PC-3 (cell line): Measurements from ENCODE around the gene ADGRV1. TPM values are rescaled to one million over a fixed set of nuclear protein-coding genes. Genes with fewer than 3 reads are reported as not detected.

Source experiments
- ATAC-seq: fragments of 200-7000 bp; cut with Tn5 transposase; 2 replicates; pipeline ENCODE4 v1.9.1; 2020; ENCODE audit warnings: mild to moderate bottlenecking, moderate library complexity
- BruUV-seq: library from RNA; stranded (reverse); fragments of 400-500 nt; replicated peaks from 2 replicates; lab custom pipeline; 2021; lab: Mats Ljungman, UMichigan
- CTCF ChIA-PET: fragments of 300-600 bp; sonication (Branson Sonifier 250); formaldehyde crosslinking; loops from one replicate; lab custom pipeline; 2022; ENCODE audit warnings: antibody characterized with exemption; lab: Charles Lee
- POLR2A ChIA-PET: fragments of 300-600 bp; sonication (Branson Sonifier 250); formaldehyde crosslinking; loops from one replicate; lab custom pipeline; 2022; ENCODE audit warnings: antibody characterized with exemption; ENCODE audit not compliant: unreplicated experiment; lab: Charles Lee
- DNase-seq: peaks from one replicate; pipeline ENCODE4 v3.0.0-alpha.2; 2015
- H2AFZ ChIP-seq: fragments of 300-600 bp; sonication (generic); 2 replicates; pipeline ENCODE4 v1.6.0; 2016; ENCODE audit warnings: antibody characterized with exemption, low read length
- H3F3A ChIP-seq: fragments of 300-600 bp; sonication (generic); one replicate; pipeline ENCODE4 v1.6.0; 2017; ENCODE audit warnings: antibody characterized with exemption, low read length, control low read depth, mild to moderate bottlenecking; ENCODE audit not compliant: unreplicated experiment
- H3K27ac ChIP-seq: fragments of 300-600 bp; sonication (generic); 2 replicates; pipeline ENCODE4 v1.5.1; 2016; ENCODE audit warnings: mild to moderate bottlenecking, low read length
- H3K27me3 ChIP-seq: fragments of 300-600 bp; sonication (generic); 2 replicates; pipeline ENCODE4 v1.6.1; 2016; ENCODE audit warnings: low read length, mixed read lengths
- H3K36me3 ChIP-seq: fragments of 300-600 bp; sonication (generic); 2 replicates; pipeline ENCODE4 v1.6.1; 2016; ENCODE audit warnings: low read depth, mixed run types, low read length, mixed read lengths
- H3K4me1 ChIP-seq: fragments of 300-600 bp; sonication (generic); 2 replicates; pipeline ENCODE4 v1.5.1; 2016; ENCODE audit warnings: low read length; ENCODE audit not compliant: insufficient read depth
- H3K4me2 ChIP-seq: fragments of 300-600 bp; sonication (generic); 2 replicates; pipeline ENCODE4 v1.6.0; 2016; ENCODE audit warnings: low read length
- H3K4me3 ChIP-seq: fragments of 300-600 bp; sonication (generic); 2 replicates; pipeline ENCODE4 v1.5.1; 2016; ENCODE audit warnings: mild to moderate bottlenecking, low read length, mixed read lengths
- H3K79me2 ChIP-seq: fragments of 300-600 bp; sonication (generic); 2 replicates; pipeline ENCODE4 v1.6.1; 2017; ENCODE audit warnings: low read length, mixed read lengths
- H3K9ac ChIP-seq: fragments of 300-600 bp; sonication (generic); 2 replicates; pipeline ENCODE4 v1.6.0; 2016; ENCODE audit warnings: mild to moderate bottlenecking, low read length
- H3K9me2 ChIP-seq: fragments of 300-600 bp; sonication (generic); replicated peaks from 2 replicates; pipeline ENCODE4 v1.6.1; 2016; ENCODE audit warnings: mixed run types, low read length, mixed read lengths
- H3K9me3 ChIP-seq: fragments of 300-600 bp; sonication (generic); 2 replicates; pipeline ENCODE4 v1.6.1; 2016; ENCODE audit warnings: low read length, mixed read lengths
- H4K20me1 ChIP-seq: fragments of 300-600 bp; sonication (generic); 2 replicates; pipeline ENCODE4 v1.6.1; 2016; ENCODE audit warnings: low read length, mixed read lengths
- EZH2 ChIP-seq: fragments of 300-600 bp; sonication (generic); IDR thresholded peaks from one replicate; pipeline ENCODE4 v1.6.1; 2017; ENCODE audit warnings: antibody characterized with exemption, mild to moderate bottlenecking, low read length; ENCODE audit not compliant: unreplicated experiment
- EZH2phosphoT487 ChIP-seq: fragments of 300-600 bp; sonication (generic); IDR thresholded peaks from 2 replicates; pipeline ENCODE4 v1.6.1; 2018; ENCODE audit warnings: mild to moderate bottlenecking, antibody characterized with exemption, low read length, borderline replicate concordance
- intact Hi-C: fragments of 100-400 bp; cut with micrococcal nuclease; formaldehyde crosslinking; loops from 2 replicates; pipeline ENCODE4 v1.9.0; 2023
- total RNA-seq: library from RNA; depleted of rRNA; stranded (reverse); fragments of >200 nt; gene quantifications from 2 replicates; pipeline ENCODE4 v1.2.3, GENCODE V29; 2014
- TF ChIP-seq, protein P1 (sequence below): fragments of 300-600 bp; sonication (generic); conservative IDR thresholded peaks from 2 replicates; pipeline ENCODE4 v1.5.1; 2017; ENCODE audit warnings: antibody characterized with exemption, low read depth, mild to moderate bottlenecking, low read length

Gene ADGRV1
- total RNA-seq, 1 experiment from 2014 or later: 22.7 TPM

DNA sequence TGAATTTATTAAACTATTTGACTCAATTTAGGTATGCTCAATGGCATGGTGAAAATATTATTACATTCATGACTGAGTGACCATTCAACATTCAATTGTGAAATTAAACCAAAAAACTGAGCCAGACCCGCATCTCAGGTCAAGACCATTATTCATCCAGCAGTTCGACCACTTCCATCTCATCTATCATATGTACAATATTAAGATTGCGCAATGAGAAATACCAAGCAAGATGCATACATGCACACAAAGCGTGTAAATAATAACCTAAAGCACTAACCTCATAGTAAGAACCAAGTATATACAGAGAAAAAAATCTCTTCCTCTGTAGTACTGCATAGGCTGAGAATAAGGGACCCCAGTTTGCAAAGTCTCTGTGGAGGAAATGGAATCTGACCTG lies 310.2 kb downstream of the ADGRV1 start:
- no peaks in the 10 kb centered on the region for H4K20me1 ChIP-seq
- POLR2A ChIA-PET: no interaction called here
- DNase-seq (no peak), ATAC-seq (no peak)
- CTCF ChIA-PET: no interaction called here
- H3K4me1 ChIP-seq: 0 out of 2 replicates have a peak, but pooled peaks cover 4% of the 10 kb centered on the region
- H3K9me2 ChIP-seq: no peaks in the 10 kb centered on the region
- no peaks in the 10 kb centered on the region for H3K79me2 ChIP-seq
- H3K4me3 ChIP-seq: no peak overlapping the region
- H3K27me3 ChIP-seq: no peaks in the 10 kb centered on the region
- H3K36me3 ChIP-seq: no peaks in the 10 kb centered on the region
- no peak overlapping the region for H3K4me2 ChIP-seq
- no peak overlapping the region for H2AFZ ChIP-seq
- intact Hi-C loops: loop anchor here (5.0 kb wide), 1 partner anchor 44 kb away; no protein-coding TSS in a partner anchor
- no peaks in the 10 kb centered on the region for H3F3A ChIP-seq
- no peak for TF ChIP-seq EZH2phosphoT487
- TF ChIP-seq EZH2: no peak
- TF ChIP-seq, protein P1, sequence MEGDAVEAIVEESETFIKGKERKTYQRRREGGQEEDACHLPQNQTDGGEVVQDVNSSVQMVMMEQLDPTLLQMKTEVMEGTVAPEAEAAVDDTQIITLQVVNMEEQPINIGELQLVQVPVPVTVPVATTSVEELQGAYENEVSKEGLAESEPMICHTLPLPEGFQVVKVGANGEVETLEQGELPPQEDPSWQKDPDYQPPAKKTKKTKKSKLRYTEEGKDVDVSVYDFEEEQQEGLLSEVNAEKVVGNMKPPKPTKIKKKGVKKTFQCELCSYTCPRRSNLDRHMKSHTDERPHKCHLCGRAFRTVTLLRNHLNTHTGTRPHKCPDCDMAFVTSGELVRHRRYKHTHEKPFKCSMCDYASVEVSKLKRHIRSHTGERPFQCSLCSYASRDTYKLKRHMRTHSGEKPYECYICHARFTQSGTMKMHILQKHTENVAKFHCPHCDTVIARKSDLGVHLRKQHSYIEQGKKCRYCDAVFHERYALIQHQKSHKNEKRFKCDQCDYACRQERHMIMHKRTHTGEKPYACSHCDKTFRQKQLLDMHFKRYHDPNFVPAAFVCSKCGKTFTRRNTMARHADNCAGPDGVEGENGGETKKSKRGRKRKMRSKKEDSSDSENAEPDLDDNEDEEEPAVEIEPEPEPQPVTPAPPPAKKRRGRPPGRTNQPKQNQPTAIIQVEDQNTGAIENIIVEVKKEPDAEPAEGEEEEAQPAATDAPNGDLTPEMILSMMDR: no peak
- BruUV-seq: no TSS peak
- no peaks in the 10 kb centered on the region for H3K9me3 ChIP-seq
- no peak overlapping the region for H3K9ac ChIP-seq
- H3K27ac ChIP-seq: no peak overlapping the region

DNA sequence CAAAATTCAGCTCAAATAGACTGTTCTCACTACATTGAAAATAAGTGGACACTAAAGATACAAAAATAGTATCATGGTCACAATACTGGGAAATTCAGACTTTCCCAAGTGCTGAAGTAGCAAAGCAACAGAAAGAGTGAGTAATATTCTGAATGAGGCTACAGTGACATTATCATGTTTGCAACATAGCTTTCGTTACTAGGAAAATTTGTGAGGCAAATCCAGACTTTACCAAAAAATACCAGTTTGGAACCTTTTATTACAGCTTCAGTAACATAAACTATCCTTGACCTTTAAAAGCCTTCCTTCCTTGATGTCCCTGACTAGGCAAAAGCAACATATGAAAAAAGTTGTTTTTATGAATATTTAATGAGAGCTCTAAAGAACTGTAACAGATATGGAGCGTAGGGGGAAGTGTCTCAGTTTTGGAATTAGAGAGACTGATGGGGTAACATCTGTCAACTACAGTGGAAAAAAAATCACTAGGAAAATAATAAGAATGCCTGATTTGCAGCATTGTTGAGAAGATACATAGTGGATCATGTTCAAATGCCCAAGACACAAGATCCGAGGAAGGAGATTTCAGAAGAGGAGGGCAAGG lies 312.9 kb downstream of the ADGRV1 start:
- POLR2A ChIA-PET: no interaction called here
- Histone ChIP-seq H3K9me3 (no peaks in the 10 kb centered on the region), H3K4me3 (no peak overlapping the region), H2AFZ (no peak overlapping the region), H3F3A (no peaks in the 10 kb centered on the region), H3K27ac (no peak overlapping the region), H3K27me3 (no peaks in the 10 kb centered on the region), H3K79me2 (no peaks in the 10 kb centered on the region), H3K4me2 (no peak overlapping the region), H4K20me1 (no peaks in the 10 kb centered on the region), H3K4me1 (0 out of 2 replicates have a peak, but pooled peaks cover 3% of the 10 kb centered on the region), H3K9me2 (no peaks in the 10 kb centered on the region), H3K9ac (no peak overlapping the region), H3K36me3 (no peaks in the 10 kb centered on the region)
- CTCF ChIA-PET: no interaction called here
- TF ChIP-seq, protein P1: no peak
- TF ChIP-seq EZH2phosphoT487 (no peak), EZH2 (no peak)
- intact Hi-C loops: no loop called here
- no TSS peak for BruUV-seq
- DNase-seq: no peak
- ATAC-seq: no peak

DNA sequence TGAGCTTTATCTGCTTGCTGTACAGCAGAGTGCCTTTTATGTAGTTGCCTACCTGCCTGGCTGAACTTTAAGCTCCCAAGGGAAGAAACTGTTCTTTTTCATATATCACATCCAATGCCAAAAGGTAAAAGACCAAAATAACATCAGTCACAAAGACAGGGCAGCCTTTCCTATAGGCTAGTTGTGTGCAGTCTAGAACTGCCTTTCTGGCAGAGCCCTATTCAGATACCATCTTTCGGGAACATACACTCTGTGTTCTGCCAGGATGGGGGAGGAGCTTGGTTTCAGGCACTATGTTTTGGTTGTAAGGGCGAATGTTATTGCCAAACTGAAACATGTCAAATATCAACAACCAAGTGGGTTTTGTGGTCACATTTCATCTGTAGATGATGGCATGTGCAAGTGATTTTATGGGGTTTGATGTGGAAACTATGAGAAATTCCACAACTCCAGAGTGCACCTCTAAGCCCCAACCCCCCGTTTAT lies 314.5 kb downstream of the ADGRV1 start:
- Histone ChIP-seq H3F3A (no peaks in the 10 kb centered on the region), H3K9ac (no peak overlapping the region), H3K27me3 (no peaks in the 10 kb centered on the region), H3K36me3 (no peaks in the 10 kb centered on the region), H4K20me1 (no peaks in the 10 kb centered on the region), H3K4me3 (no peak overlapping the region), H3K27ac (no peak overlapping the region), H3K4me2 (no peak overlapping the region), H3K9me3 (no peaks in the 10 kb centered on the region), H2AFZ (no peak overlapping the region), H3K9me2 (no peaks in the 10 kb centered on the region), H3K4me1 (no peaks in the 10 kb centered on the region), H3K79me2 (no peaks in the 10 kb centered on the region)
- intact Hi-C loops: no loop called here
- CTCF ChIA-PET: no interaction called here
- POLR2A ChIA-PET: no interaction called here
- no peak for DNase-seq
- TF ChIP-seq EZH2 (no peak), EZH2phosphoT487 (no peak)
- TF ChIP-seq, protein P1: no peak
- ATAC-seq: no peak
- BruUV-seq: no TSS peak
